K562 (cell line): Measurements from ENCODE around the gene DSCAM. TPM values are rescaled to one million over a fixed set of nuclear protein-coding genes. Genes with fewer than 3 reads are reported as not detected.

Experiments
- ATAC-seq: fragments of 200-7000 bp; cut with Tn5 transposase; 3 replicates; pipeline ENCODE4 v1.9.1; 2020; ENCODE audit warnings: moderate library complexity
- BruUV-seq: library from RNA; stranded (reverse); fragments of 400-500 nt; replicated peaks from 2 replicates; lab custom pipeline; 2021; lab: Mats Ljungman, UMichigan
- CTCF ChIA-PET: fragments of 300-600 bp; formaldehyde crosslinking; extraction: SDS; loops from one replicate; lab custom pipeline; 2021; ENCODE audit warnings: low intra/inter-chr PET ratio; lab: Yijun Ruan, JAX
- POLR2A ChIA-PET: fragments of 300-600, 350-650 bp; sonication (Branson Sonifier 250); formaldehyde crosslinking; extraction: SDS; loops from one replicate; lab custom pipeline; 2021; ENCODE audit warnings: antibody characterized with exemption, inconsistent platforms; lab: Yijun Ruan, JAX
- DNase-seq, 4 experiments: peaks; one replicate each; pipeline versions ENCODE4 v3.0.0 to v3.0.0-alpha.2; 2011 to 2018; ENCODE audit warnings: low spot score in 3 of 4, mixed read lengths in 3 of 4; ENCODE audit errors: extremely low read depth in 1 of 4
- FAIRE-seq: peaks from 2 replicates; lab custom pipeline; 2011; peaks lifted over from hg19 to GRCh38; lab: Jason Lieb, UNC
- H2AFZ ChIP-seq: 2 replicates; pipeline ENCODE4 v1.6.0; 2011; ENCODE audit warnings: low read depth, low read length, control low read depth, inconsistent platforms
- H3K27ac ChIP-seq: fragments of 200-600 bp; 3 replicates; pipeline ENCODE4 v1.8.0; 2011; ENCODE audit warnings: low read depth, mild to moderate bottlenecking, control low read depth, inconsistent platforms, low read length, moderate library complexity, mixed read lengths; ENCODE audit errors: extremely low read depth
- H3K27me3 ChIP-seq, 2 experiments: fragments of 300-600 bp in 1 of 2; 2 replicates in 1 of 2; 3 replicates in 1 of 2; pipeline versions ENCODE4 v1.6.0 to v1.8.0; 2011; ENCODE audit warnings: inconsistent platforms in 2 of 2, low read length in 2 of 2, mild to moderate bottlenecking in 1 of 2, mixed read lengths in 1 of 2, moderate library complexity in 1 of 2; ENCODE audit not compliant: control insufficient read depth in 2 of 2, insufficient read depth in 2 of 2
- H3K36me3 ChIP-seq: fragments of 300-600 bp; 3 replicates; pipeline ENCODE4 v1.8.0; 2011; ENCODE audit warnings: mild to moderate bottlenecking, low read length, inconsistent platforms; ENCODE audit not compliant: control insufficient read depth, insufficient read depth
- H3K4me1 ChIP-seq, 2 experiments: fragments of 200-600 bp in 1 of 2; replicated peaks in 1 of 2; 2 replicates in 1 of 2; 3 replicates in 1 of 2; pipeline versions ENCODE4 v1.5.1 to v1.8.0; 2011; ENCODE audit warnings: inconsistent platforms in 2 of 2, low read length in 2 of 2, mild to moderate bottlenecking in 1 of 2, mixed read lengths in 1 of 2, moderate library complexity in 1 of 2; ENCODE audit not compliant: control insufficient read depth in 2 of 2, insufficient read depth in 2 of 2
- H3K4me2 ChIP-seq: 2 replicates; pipeline ENCODE4 v1.6.1; 2011; ENCODE audit warnings: low read length, control low read depth, inconsistent platforms, mixed read lengths; ENCODE audit not compliant: insufficient read depth
- H3K4me3 ChIP-seq: fragments of 200-600 bp; sonication (generic), shearing (Covaris generic); 2 replicates; pipeline ENCODE4 v1.5.1; 2016; ENCODE audit warnings: control low read depth, inconsistent platforms
- H3K79me2 ChIP-seq: fragments of 200-600 bp; 3 replicates; pipeline ENCODE4 v1.8.0; 2011; ENCODE audit warnings: low read length, inconsistent platforms; ENCODE audit not compliant: control insufficient read depth, insufficient read depth
- H3K9ac ChIP-seq, 2 experiments: 2 replicates each; pipeline versions ENCODE4 v1.6.0 to v1.6.1; 2011; ENCODE audit warnings: low read depth in 2 of 2, low read length in 2 of 2, control low read depth in 1 of 2, inconsistent platforms in 1 of 2, mild to moderate bottlenecking in 1 of 2, mixed read lengths in 1 of 2; ENCODE audit not compliant: insufficient read depth in 1 of 2
- H3K9me1 ChIP-seq: one replicate; pipeline ENCODE4 v1.6.0; 2011; ENCODE audit warnings: inconsistent platforms, mild to moderate bottlenecking, low read length, moderate library complexity; ENCODE audit not compliant: control insufficient read depth, insufficient read depth
- H3K9me3 ChIP-seq: replicated peaks from 2 replicates; pipeline ENCODE4 v1.5.1; 2011; ENCODE audit warnings: low read depth, low read length, inconsistent platforms; ENCODE audit not compliant: control insufficient read depth, insufficient read depth
- H4K20me1 ChIP-seq: replicated peaks from 2 replicates; pipeline ENCODE4 v1.6.1; 2011; ENCODE audit warnings: low read length, inconsistent platforms, mixed read lengths; ENCODE audit not compliant: control insufficient read depth, insufficient read depth
- CBX2 ChIP-seq: fragments of 200-600 bp; sonication (generic); IDR thresholded peaks from one replicate; pipeline ENCODE4 v1.6.1; 2012; ENCODE audit warnings: mild to moderate bottlenecking, low read length, inconsistent platforms; ENCODE audit not compliant: insufficient read depth, poor library complexity, severe bottlenecking
- CEBPB ChIP-seq: fragments of 450-650 bp; IDR thresholded peaks from 2 replicates; pipeline ENCODE4 v1.6.1; 2016; ENCODE audit warnings: missing genetic modification characterization, missing compliant biosample characterization
- E2F5 ChIP-seq: sonication (generic); formaldehyde crosslinking; IDR thresholded peaks from 2 replicates; pipeline ENCODE4 v1.8.0; 2022; ENCODE audit warnings: mild to moderate bottlenecking, missing genetic modification reagents
- HBP1 ChIP-seq: fragments of 450-650 bp; formaldehyde crosslinking; IDR thresholded peaks from 2 replicates; pipeline ENCODE4 v1.4.0; 2022; ENCODE audit warnings: missing genetic modification characterization
- KHSRP ChIP-seq: fragments of 450-650 bp; IDR thresholded peaks from 2 replicates; pipeline ENCODE4 v1.6.1; 2017
- NBN ChIP-seq: fragments of 450-650 bp; IDR thresholded peaks from 2 replicates; pipeline ENCODE4 v1.6.1; 2016; ENCODE audit warnings: low read depth, mild to moderate bottlenecking
- NCOR1 ChIP-seq: fragments of 450-650 bp; IDR thresholded peaks from 2 replicates; pipeline ENCODE4 v1.6.1; 2016; ENCODE audit warnings: mild to moderate bottlenecking, moderate library complexity
- PHF21A ChIP-seq: fragments of 450-650 bp; IDR thresholded peaks from 2 replicates; pipeline ENCODE4 v1.6.1; 2017; ENCODE audit warnings: low read depth, borderline replicate concordance
- ZNF609 ChIP-seq: sonication (generic); formaldehyde crosslinking; IDR thresholded peaks from 2 replicates; pipeline ENCODE4 v1.8.1; 2023; ENCODE audit warnings: missing genetic modification reagents, mild to moderate bottlenecking, borderline replicate concordance
- ZSCAN29 ChIP-seq: fragments of 450-650 bp; IDR thresholded peaks from 2 replicates; pipeline ENCODE4 v1.6.1; 2017
- WGBS: fragments of 100-300 bp; shearing (Covaris generic); methylation state at CpG from one replicate; pipeline ENCODE4 v1.1.6; 2016; ENCODE audit warnings: low coverage, mixed read lengths; ENCODE audit not compliant: insufficient coverage; ENCODE audit errors: missing lambda C conversion rate; 5-methylcytosine and 5-hydroxymethylcytosine counted together
- in situ Hi-C: fragments of 300-500 bp; cut with MboI; formaldehyde crosslinking; loops from 4 replicates; pipeline ENCODE4 v1.15.0; 2018; ENCODE audit warnings: inconsistent platforms, mixed read lengths
- intact Hi-C: fragments of 100-400 bp; cut with micrococcal nuclease; formaldehyde crosslinking; loops from 2 replicates; pipeline ENCODE4 v1.14.2; 2022
- polyA plus RNA-seq, 8 experiments: library from polyadenylated mRNA; depleted of rRNA in 4 of 8; stranded (reverse) in 5 of 8; unstranded in 3 of 8; fragments of >200 nt; fragmentation: Nextera tagmentation in 2 of 8; fragmentation: Illumina TruSeq in 1 of 8; extraction: Ambion mirVana in 2 of 8; extraction: Trizol in 1 of 8; gene quantifications; 2 replicates each; pipeline versions ENCODE4 v1.2.1 to v1.2.3, GENCODE V29; 2011 to 2014; ENCODE audit warnings: inconsistent platforms in 1 of 8, missing spikeins in 1 of 8
- total RNA-seq, 7 experiments: library from RNA; depleted of rRNA in 6 of 7; stranded (reverse); fragments of >200 nt in 6 of 7; fragmentation: Illumina TruSeq in 2 of 7; extraction: Trizol in 2 of 7; gene quantifications; 2 replicates each; pipeline versions ENCODE4 v1.2.1 to v1.2.3, GENCODE V29; 2011 to 2021; ENCODE audit warnings: low replicate concordance in 1 of 7

DSCAM gene
- total and polyA plus RNA-seq, 9 of the 15 experiments (the other 6 are each of a cell fraction or from before 2014, with no cell fraction given), result not detected

GRCh38 chr21:40658311-40658710, 188.6 kb downstream of the DSCAM start:
- no TSS peak for BruUV-seq
- Histone ChIP-seq H4K20me1 (no peaks in the 10 kb centered on the region), H3K36me3 (no peaks in the 10 kb centered on the region), H3K9ac (no peak overlapping the region), H3K4me1 (no peaks in the 10 kb centered on the region), H3K4me3 (no peak overlapping the region), H3K4me2 (no peak overlapping the region), H3K9me3 (no peaks in the 10 kb centered on the region; the same call in 1 of the 2 replicates), H3K9me1 (no peaks in the 10 kb centered on the region), H3K79me2 (no peaks in the 10 kb centered on the region), H2AFZ (no peak overlapping the region), H3K27ac (no peak overlapping the region), H3K27me3 (no peaks in the 10 kb centered on the region)
- FAIRE-seq (no peak), ATAC-seq (no peak), DNase-seq (no peak)
- CTCF ChIA-PET, result no interaction called here
- WGBS, result 7% methylated on average over 3 of the region's 3 CpGs
- POLR2A ChIA-PET, result no interaction called here
- TF ChIP-seq HBP1 (CRISPR knock-in tag) (no peak), CBX2 (no peak), KHSRP (no peak)
- in situ Hi-C loops (no loop called here), intact Hi-C loops (no loop called here)

GRCh38 chr21:40652436-40652835, 194.5 kb downstream of the DSCAM start:
- intact Hi-C loops (no loop called here), in situ Hi-C loops (no loop called here)
- POLR2A ChIA-PET, result no interaction called here
- BruUV-seq, result no TSS peak
- H3K9me1 ChIP-seq, result no peaks in the 10 kb centered on the region
- DNase-seq (no peak), ATAC-seq (no peak), FAIRE-seq (no peak)
- H3K27me3 ChIP-seq, result no peaks in the 10 kb centered on the region
- no peaks in the 10 kb centered on the region for H4K20me1 ChIP-seq
- H3K36me3 ChIP-seq, result no peaks in the 10 kb centered on the region
- CTCF ChIA-PET, result no interaction called here
- H3K9me3 ChIP-seq, result peaks cover 3% of the 10 kb centered on the region; the same call in 1 of the 2 replicates
- H3K4me1 ChIP-seq, result no peaks in the 10 kb centered on the region
- no peak overlapping the region for H3K9ac ChIP-seq
- no peak overlapping the region for H2AFZ ChIP-seq
- no peak overlapping the region for H3K4me3 ChIP-seq
- H3K79me2 ChIP-seq, result no peaks in the 10 kb centered on the region
- no peak overlapping the region for H3K27ac ChIP-seq
- H3K4me2 ChIP-seq, result no peak overlapping the region
- 0% methylated on average over 2 of the region's 2 CpGs for WGBS
- no peak for TF ChIP-seq NBN
- TF ChIP-seq NCOR1, result no peak
- no peak for TF ChIP-seq ZNF609
- TF ChIP-seq E2F5 (CRISPR knock-in tag), result no peak
- TF ChIP-seq CEBPB (tag), result no peak
- no peak for TF ChIP-seq ZSCAN29
- no peak for TF ChIP-seq PHF21A
